GM10266 (cell line): ENCODE results near the gene NSD2.

Experiments used
- DNase-seq: peaks from one replicate; pipeline ENCODE4 v3.0.0; 2012; ENCODE audit errors: extremely low spot score
- TF ChIP-seq, protein P1 (sequence below): IDR thresholded peaks from 2 replicates; pipeline ENCODE4 v1.5.1; 2012; ENCODE audit warnings: mild to moderate bottlenecking, low read depth; ENCODE audit not compliant: control insufficient read depth, insufficient read depth; ENCODE audit errors: missing control alignments

NSD2 gene

DNA sequence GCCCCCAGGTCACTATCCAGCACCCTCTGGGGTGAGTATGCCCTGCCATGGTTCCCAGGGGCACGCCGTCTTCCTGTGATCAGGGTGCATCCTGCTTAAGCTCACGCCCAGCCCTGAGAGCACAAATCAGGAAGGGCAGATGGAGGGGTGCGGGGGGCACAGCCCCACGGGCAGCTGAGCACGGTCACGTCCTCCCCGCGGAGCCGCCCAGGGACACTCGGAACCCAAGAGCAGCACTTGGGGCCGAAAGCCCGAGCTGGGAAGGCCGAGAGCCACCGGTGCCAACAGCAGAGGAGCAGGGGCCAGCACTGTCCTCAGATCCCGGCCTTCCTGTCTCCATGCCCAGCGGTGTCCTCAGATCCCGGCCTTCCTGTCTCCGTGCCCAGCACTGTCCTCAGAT lies 116.1 kb downstream of the NSD2 start:
- TF ChIP-seq, protein P1, sequence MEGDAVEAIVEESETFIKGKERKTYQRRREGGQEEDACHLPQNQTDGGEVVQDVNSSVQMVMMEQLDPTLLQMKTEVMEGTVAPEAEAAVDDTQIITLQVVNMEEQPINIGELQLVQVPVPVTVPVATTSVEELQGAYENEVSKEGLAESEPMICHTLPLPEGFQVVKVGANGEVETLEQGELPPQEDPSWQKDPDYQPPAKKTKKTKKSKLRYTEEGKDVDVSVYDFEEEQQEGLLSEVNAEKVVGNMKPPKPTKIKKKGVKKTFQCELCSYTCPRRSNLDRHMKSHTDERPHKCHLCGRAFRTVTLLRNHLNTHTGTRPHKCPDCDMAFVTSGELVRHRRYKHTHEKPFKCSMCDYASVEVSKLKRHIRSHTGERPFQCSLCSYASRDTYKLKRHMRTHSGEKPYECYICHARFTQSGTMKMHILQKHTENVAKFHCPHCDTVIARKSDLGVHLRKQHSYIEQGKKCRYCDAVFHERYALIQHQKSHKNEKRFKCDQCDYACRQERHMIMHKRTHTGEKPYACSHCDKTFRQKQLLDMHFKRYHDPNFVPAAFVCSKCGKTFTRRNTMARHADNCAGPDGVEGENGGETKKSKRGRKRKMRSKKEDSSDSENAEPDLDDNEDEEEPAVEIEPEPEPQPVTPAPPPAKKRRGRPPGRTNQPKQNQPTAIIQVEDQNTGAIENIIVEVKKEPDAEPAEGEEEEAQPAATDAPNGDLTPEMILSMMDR = no peak
- DNase-seq = no peak

DNA sequence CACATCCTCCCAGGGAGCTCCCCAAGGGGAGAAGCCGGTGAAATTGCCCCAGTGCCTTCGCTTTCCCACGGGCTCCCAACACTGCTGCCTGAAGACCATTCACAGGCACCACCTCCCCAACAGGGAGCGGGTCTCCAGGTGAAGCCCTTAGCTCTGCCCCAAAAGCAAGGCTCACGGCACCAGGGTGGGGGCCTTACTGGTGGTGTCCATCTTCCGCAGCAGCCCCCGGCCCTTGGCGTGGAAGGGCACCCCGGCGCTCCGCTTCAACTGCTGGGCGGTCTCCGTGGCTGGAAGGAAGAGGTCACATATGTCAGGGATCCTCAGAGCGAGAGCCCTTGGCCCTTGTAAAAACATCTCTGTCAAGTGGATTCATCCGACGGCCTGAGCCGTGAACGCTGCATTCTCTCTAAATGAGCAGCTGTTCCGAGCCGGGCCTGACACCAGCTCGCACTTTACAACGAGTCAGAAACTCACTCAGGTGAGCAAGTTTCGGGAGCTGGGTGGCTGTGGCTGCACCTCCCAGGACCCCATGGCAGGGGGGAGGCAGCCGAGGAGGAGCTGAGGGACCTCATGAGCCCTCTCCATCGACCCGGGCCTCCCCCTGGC lies 116.6 kb downstream of the NSD2 start:
- TF ChIP-seq, protein P1 = no peak
- no peak for DNase-seq

DNA sequence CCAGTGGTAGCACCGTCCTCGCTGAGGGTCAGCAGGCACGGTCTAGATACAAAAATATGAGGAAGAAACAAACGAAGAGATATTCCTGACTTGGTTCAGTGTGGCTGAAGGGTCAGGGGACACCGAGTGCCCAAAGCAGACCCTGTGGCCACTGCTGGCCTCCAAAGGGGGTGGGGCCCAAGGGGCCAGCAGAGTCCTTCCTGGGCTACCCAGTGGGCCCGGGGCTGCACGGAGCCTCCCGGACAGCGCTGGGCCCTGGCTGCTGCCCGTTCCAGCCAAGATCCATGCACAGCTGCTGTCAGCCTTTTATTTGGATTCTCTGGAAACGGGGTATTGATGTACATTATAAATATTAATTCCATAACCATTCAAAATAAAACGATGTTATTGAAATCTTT lies 117.1 kb downstream of the NSD2 start:
- no peak for DNase-seq
- TF ChIP-seq, protein P1 = no peak

DNA sequence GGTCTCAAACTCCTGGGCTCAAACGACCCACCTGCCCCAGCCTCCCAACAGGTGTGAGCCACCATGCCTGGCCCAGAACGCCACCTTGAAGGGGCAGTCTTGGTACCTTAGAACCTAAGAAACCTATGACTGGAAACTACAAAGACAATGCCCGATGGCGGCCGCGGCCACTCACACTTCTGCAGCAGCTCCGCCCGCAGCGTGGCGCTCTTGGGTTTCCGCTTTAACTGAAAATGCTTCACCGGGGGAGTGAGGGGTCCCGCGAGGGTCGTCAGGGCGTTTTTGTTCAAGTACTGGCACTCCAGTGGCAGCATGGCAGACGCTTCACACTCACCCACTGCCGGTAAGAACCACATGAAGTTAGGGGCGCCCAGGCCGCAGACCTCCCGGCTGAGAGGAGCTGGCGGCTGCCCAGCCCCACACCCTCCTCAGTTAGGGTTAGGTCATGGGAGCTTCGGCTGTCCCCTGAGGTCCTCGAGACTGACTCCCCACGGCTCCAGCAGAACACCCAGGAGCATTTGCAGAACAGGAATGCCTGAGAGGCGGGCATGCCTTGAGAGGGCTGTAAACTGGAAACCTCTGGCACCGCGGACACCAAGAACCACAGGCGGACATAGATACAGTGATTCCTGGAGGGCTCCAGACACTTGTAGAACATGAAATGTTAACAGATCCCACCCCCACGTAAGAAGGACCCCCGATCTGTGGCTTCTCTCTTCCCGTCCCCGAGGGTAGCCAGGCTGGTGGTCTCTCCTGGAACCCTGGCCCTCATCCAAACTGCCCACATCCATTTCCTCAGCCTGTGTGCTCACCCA lies 118.5 kb downstream of the NSD2 start:
- no peak for DNase-seq
- TF ChIP-seq, protein P1 = no peak

DNA sequence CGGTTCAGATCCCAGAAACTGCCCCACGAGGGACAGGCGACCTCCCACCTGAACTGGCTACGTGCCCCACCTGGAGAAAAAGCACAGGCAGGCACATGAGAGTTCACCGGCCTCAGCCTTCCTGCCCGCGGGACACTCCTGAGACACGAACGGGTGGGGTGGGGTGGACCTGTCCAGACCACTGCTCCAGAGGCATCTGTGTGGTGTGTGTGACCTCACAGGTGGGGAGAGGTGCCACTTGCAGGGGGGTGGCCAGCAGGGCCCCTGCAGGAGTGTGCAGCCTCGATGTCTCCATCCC lies 119.1 kb downstream of the NSD2 start:
- DNase-seq = no peak
- TF ChIP-seq, protein P1 = no peak

DNA sequence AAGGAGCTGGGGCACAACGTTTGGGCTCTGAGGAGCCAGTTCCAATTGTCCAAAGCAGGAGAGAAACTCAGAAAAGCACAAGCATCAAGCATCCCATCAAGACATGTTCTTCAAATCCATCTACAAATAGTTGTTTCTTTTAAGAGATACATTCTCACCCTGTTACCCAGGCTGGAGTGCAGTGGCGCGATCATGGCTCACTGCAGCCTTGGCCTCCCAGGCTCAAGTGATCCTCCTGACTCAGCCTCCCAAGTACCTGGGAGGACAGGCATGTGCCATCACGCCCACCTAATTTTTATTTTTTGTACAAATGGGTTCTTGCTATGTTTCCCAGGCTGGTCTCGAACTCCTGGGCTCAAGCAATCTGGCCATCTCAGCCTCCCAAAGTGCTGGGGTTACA lies 119.5 kb downstream of the NSD2 start:
- no peak for DNase-seq
- TF ChIP-seq, protein P1 = no peak

DNA sequence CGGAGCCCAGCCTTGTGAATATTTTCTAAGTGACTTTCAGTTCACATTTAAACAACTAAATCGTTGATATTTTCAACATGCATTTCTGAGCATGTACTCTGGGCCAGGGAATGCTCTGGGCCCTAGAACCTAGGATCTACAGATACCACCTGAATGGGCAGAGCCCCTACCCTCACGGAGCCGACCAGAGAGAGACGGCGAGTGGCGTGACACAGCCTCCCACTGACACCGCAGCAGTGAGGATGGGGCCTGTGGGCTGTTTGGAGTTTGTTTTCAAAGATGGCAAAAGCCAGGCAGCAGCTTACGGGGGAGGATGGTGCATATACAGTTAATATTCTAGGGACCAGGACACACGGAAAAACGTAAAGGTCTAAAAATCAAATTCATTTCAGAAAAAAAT lies 119.9 kb downstream of the NSD2 start:
- DNase-seq = no peak
- TF ChIP-seq, protein P1 = no peak
